HG02588 (cell line): ENCODE data around the gene FAM216B.

Source experiments
- ATAC-seq: cut with Tn5 transposase; IDR thresholded peaks from one replicate; pipeline ENCODE4 v1.9.1; 2021; ENCODE audit warnings: mild to moderate bottlenecking, moderate library complexity; ENCODE audit not compliant: unreplicated experiment

The FAM216B gene

DNA sequence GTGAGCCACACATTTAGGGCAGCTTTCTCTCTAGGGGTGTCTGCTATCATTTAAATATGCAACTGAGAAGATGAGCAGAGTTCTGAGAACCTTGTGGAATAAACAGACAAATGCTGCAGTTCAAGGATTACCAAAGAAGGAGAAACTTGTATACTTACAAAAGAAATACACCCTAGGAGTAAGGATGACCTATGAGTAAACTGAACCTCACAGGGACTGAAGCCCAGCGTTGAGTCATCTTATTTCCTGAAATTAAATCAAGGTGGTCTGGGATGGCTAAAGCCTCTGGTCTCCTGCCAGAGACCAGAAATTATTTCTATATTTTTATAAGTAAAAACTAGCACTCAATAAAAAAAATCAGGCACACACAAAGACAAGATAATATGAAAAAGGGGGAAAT lies 40.1 kb downstream of the FAM216B start:
- no peak for ATAC-seq

DNA sequence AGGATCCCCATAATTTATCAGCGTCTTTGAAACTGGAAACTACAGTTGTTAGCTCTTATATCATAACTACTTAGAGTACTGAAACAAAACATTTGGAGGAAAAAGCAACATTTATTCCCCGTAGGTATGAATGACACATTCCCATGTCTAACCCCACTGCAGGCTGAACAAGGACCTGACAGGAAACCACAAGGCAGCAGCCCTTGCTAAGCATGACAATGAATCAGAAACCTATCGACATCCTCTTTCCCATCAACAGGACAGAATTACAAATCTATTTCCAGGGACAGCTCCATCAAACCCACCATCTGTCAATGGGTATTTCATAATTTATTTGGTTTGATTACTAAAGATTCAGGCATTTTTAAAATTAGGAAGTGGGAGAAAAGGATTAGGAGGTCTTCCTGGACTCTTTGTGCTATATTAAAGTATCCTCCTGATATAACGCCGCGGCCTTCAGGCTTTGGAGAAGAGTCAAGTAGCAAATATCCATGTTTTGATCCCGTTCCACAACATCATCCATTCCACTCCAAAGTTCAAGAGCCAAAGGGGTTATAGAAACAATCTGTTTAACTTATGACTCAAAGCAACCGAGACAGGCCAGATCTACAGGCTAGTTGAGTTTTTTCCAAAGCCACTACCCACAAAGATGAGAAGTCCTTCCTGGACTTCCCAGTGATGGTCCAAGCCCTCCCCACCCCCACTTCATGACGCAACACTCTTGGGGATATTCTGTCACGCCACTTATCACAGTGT lies 51.1 kb downstream of the FAM216B start:
- ATAC-seq = no peak

DNA sequence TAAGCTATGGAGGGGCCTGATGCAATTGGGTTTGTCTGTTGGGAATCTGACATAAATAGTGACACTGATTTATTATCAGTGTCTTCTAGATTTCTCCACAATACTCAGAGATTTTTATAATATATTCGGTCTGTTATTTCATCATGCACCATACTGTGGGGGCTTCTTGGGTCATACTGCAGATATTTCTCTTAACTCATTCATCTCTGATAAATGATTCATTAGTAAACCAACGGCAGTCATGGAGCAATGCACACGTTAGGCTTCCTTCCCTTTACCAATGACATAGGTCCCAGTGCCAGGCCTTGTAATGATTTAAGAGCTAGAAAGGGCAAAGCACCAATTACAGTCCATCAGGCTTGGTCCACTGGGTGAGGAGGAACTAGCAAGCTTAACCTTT lies 53.6 kb downstream of the FAM216B start:
- ATAC-seq = no peak

DNA sequence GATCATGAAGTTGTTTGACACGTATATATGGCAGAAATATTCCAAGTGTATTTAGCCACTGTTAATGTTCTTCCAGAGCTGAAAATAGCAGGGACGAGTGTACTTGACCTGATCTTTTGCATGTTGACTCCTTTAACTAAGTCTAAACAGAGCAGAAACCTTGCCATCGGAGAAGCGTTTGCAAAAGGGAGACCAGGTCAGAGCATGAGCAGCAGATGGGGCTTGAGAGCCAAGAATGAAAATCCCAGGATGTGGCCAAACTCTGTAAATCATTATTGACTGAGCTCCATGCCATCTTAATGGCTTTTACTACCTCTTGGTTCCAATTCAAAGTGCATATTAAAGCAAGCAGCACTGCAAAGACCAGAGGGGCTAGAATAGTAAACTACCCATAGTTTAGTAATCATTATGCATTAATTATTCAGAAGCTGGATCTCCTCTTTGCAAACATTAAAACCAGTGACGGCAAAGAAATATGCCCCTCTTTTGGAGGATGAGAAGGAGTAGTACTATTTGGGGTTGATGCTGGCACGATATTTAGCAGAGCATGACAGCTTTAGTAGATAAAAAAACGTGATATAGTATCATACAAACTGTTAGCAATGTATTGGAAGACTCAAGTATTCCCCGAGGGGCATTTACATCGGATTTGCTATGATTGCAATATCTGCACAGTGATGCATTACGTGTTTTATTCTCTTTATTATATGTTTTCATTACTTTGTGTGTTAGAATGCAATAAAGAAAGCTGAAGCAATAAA lies 55.7 kb downstream of the FAM216B start:
- ATAC-seq = no peak
